SIG-M5 treated with dmso at 0.1 percent for 504 hours (cell line): ENCODE results near the gene CSE1L.
A peak's percentile ranks its signal among the peaks of the same experiment; 100 is the strongest.
"Not testable (repeated sequence)": the region's sequence is repeated elsewhere in the genome, so short reads cannot be mapped to it uniquely, and the experiment has no call there.

Experiments
- DNase-seq: peaks from one replicate; lab custom pipeline; 2025; ENCODE audit not compliant: unreplicated experiment; lab: John Stamatoyannopoulos, UW

Gene CSE1L

GRCh38 chr20:49118307-49118706 is 72.2 kb downstream of the CSE1L start:
- DNase-seq = no peak

GRCh38 chr20:49119988-49120387 is 73.9 kb downstream of the CSE1L start:
- DNase-seq = no peak

GRCh38 chr20:49122920-49123319 is 76.8 kb downstream of the CSE1L start:
- no peak for DNase-seq

GRCh38 chr20:49123982-49124381 is 77.9 kb downstream of the CSE1L start:
- no peak for DNase-seq

GRCh38 chr20:49132995-49133478 is 86.9 kb downstream of the CSE1L start:
- DNase-seq = peak; percentile 76

GRCh38 chr20:49133571-49133970 is 87.5 kb downstream of the CSE1L start:
- no peak for DNase-seq

- not testable (repeated sequence) for DNase-seq
Observed at GRCh38 chr20:49134797-49135196, 88.7 kb downstream of the CSE1L start.

GRCh38 chr20:49136817-49137571 is 90.9 kb downstream of the CSE1L start:
- DNase-seq = no peak

- DNase-seq = no peak
Observed at GRCh38 chr20:49138431-49138830, 92.3 kb downstream of the CSE1L start.

GRCh38 chr20:49140411-49140810 is 94.3 kb downstream of the CSE1L start:
- DNase-seq = no peak

GRCh38 chr20:49140834-49141233 is 94.7 kb downstream of the CSE1L start:
- no peak for DNase-seq
